NCI-H345 (cell line): ENCODE measurements around the gene SPRR2F.

Source experiments
- DNase-seq: peaks from one replicate; lab custom pipeline; 2025; lab: John Stamatoyannopoulos, UW

SPRR2F gene

DNA sequence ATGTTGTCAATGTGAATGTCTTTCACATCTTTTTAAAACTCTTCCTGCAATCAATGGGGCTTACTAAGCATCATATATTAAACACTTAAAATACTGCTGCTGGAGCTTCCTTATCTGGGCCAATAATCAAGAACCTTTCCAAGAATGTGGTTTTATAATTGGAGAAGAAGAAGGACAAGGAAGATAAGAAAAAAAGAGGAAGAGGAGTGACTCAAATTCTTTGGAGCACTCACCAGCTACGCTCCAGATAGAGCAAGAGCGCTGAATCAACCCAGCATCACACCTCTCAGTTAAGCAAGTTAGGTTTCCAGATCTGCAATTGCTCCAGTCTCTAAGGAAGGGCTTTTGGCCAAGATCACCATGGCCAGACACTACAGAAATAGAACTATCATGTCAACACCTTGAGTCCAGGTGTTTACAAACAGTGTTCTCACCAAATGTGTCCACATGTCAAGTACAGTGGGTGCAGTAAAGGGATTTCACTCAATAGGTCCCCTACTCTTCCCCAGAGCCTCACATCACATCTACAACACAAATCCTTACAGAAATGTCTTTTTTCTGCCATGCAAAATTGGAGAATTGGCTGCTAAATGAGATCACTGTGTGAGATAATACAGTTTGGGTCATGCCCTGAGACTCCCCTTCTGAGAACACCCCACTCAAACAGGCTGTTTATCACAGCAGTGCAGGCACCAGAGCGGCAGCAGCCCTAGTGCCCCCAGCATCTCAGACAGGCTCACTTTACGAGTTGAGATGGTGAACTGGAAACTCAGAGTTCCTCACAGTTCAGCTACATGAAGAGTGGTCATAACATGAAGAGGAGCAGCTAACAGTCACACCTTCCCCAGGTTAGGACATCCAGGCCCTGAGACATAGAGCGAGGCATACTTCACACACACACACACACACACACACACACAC, 40.2 kb downstream of the SPRR2F start:
- no peak for DNase-seq

DNA sequence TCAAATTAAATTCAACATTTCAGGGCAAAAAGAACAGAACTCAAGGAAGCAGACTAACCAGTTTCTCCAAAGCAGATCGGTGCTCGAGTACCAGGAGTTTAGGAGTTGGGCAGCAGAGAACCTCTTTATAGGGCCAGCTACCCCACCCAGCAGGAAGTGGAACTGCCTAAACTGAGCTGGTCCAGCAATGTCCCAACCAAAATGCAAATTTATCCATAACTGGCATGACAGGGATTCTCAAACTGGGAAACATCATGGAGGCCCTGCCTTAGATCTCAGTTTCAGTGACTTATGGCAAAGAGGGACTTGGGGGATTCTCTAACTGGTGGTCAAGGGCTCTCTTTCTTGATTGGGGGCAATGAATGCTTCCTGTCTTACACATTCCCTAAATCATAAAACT, 41.8 kb downstream of the SPRR2F start, which contains the start of gene SPRR2B:
TSS of gene SPRR2B (minus strand) at position 101 of the 400 bp plus-strand sequence. CDS start 772 bp downstream, outside the sequence.
- no peak for DNase-seq

DNA sequence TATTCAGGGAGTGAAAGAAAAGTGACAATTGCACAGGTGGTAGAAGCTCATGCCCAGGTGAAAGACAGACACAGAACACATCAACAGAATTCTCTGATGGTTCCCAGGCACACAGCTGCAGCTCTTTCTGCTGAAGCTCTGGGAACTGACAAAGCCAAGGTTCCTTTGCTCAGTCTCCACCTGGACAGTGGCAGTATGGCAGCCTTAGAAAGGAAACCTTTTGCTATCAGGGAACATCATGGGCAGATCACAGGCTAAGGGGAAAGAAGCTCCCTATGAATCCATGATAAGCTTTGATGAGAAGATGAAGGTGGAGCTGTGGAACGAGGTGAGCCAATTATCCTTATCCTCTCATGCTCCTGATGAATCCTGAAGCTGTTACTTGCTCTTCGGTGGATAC, 43.1 kb downstream of the SPRR2F start:
- no peak for DNase-seq
